Spleen (tissue), 7 donors: ENCODE data around the gene SVOP.

Source experiments
- CTCF ChIP-seq, 11 experiments: fragments of 200-600 bp in 7 of 11; fragments of 450-650 bp in 4 of 11; sonication (generic) in 4 of 11; IDR thresholded peaks in 8 of 11; conservative IDR thresholded peaks in 3 of 11; 1 replicate in 7 of 11; 2 replicates in 4 of 11; pipeline versions ENCODE4 v1.4.0 to v1.8.0; 2016 to 2021; ENCODE audit warnings: antibody characterized with exemption in 11 of 11, inconsistent platforms in 4 of 11, mild to moderate bottlenecking in 1 of 11
- POLR2A ChIP-seq, 3 donors: fragments of 450-650 bp; IDR thresholded peaks; one replicate each; pipeline ENCODE4 v1.5.1; 2017; ENCODE audit warnings: antibody characterized with exemption in 3 of 3, mild to moderate bottlenecking in 1 of 3
- POLR2AphosphoS5 ChIP-seq, 3 donors: sonication (generic); formaldehyde crosslinking; IDR thresholded peaks; one replicate each; pipeline ENCODE4 v1.5.1; 2017; ENCODE audit warnings: antibody characterized with exemption in 3 of 3
- donor health status: DM: no; HTN: no; CAD: no; lungs with moderate emphysema.
- donor health status: DM: no; HTN: no; CAD: no.
- donor health status: DM: no; HTN: no; CAD: no.

GRCh38 chr12:108983227-108983626, 37.6 kb downstream of the SVOP start:
- TF ChIP-seq POLR2A (IDR thresholded peaks at IDR 0.05): no peak
- TF ChIP-seq CTCF (IDR thresholded peaks at IDR 0.05 in 8 of 11, conservative IDR thresholded peaks at IDR 0.05 in 3 of 11): no peak
- TF ChIP-seq POLR2AphosphoS5 (IDR thresholded peaks at IDR 0.05): no peak
